HG03039 (cell line): Measurements from ENCODE around the gene OR5K3.

Experiments used
- ATAC-seq: cut with Tn5 transposase; IDR thresholded peaks from one replicate; pipeline ENCODE4 v1.9.1; 2021; ENCODE audit warnings: mild to moderate bottlenecking, moderate library complexity; ENCODE audit not compliant: unreplicated experiment

The OR5K3 gene

GRCh38 chr3:98432575-98432974 is 42.1 kb downstream of the OR5K3 start:
- no peak for ATAC-seq

- no peak for ATAC-seq
Measured at GRCh38 chr3:98433764-98434163, 43.3 kb downstream of the OR5K3 start.

- ATAC-seq: no peak
Measured at GRCh38 chr3:98434412-98434811, 43.9 kb downstream of the OR5K3 start.

- ATAC-seq: no peak
Measured at GRCh38 chr3:98440283-98440682, 49.8 kb downstream of the OR5K3 start.
